ENCODE measurements around the gene BATF. TPM values are rescaled to one million over a fixed set of nuclear protein-coding genes. Genes with fewer than 3 reads are reported as not detected.

The BATF gene
- total RNA-seq, 2 donors from 2014 or later: 2.0 to 2.5 TPM

GRCh38 chr14:75523771-75524171 lies 1.5 kb downstream of the BATF start:
- intact Hi-C loops (cut with DNase I): no loop called here
- DNase-seq (ENCODE audit: low spot score): no peak

- DNase-seq (ENCODE audit: low spot score): no peak
- intact Hi-C loops (cut with DNase I): no loop called here
Measured at GRCh38 chr14:75525969-75526368, 3.7 kb downstream of the BATF start.

- intact Hi-C loops (cut with DNase I): no loop called here
- no peak for DNase-seq (ENCODE audit: low spot score)
Measured at GRCh38 chr14:75527449-75528163, 5.3 kb downstream of the BATF start.

GRCh38 chr14:75531256-75531655 lies 9.0 kb downstream of the BATF start:
- intact Hi-C loops (cut with DNase I): no loop called here
- DNase-seq (ENCODE audit: low spot score): no peak

GRCh38 chr14:75531660-75532317 lies 9.5 kb downstream of the BATF start:
- intact Hi-C loops (cut with DNase I): no loop called here
- no peak for DNase-seq (ENCODE audit: low spot score)

GRCh38 chr14:75533791-75534555 lies 11.7 kb downstream of the BATF start:
- intact Hi-C loops (cut with DNase I): no loop called here
- no peak for DNase-seq (ENCODE audit: low spot score)

GRCh38 chr14:75535164-75535898 lies 13.1 kb downstream of the BATF start:
- DNase-seq (ENCODE audit: low spot score): no peak
- intact Hi-C loops (cut with DNase I): no loop called here

- intact Hi-C loops (cut with DNase I): no loop called here
- DNase-seq (ENCODE audit: low spot score): no peak
Measured at GRCh38 chr14:75537071-75537470, 14.8 kb downstream of the BATF start.

GRCh38 chr14:75539162-75539560 lies 16.9 kb downstream of the BATF start:
- no peak for DNase-seq (ENCODE audit: low spot score)
- intact Hi-C loops (cut with DNase I): no loop called here

GRCh38 chr14:75539561-75540478 lies 17.6 kb downstream of the BATF start:
- no peak for DNase-seq (ENCODE audit: low spot score)
- intact Hi-C loops (cut with DNase I): no loop called here

GRCh38 chr14:75540479-75540851 lies 18.2 kb downstream of the BATF start:
- intact Hi-C loops (cut with DNase I): no loop called here
- no peak for DNase-seq (ENCODE audit: low spot score)

GRCh38 chr14:75542588-75543091 lies 20.4 kb downstream of the BATF start:
- peak; percentile 96 for DNase-seq (ENCODE audit: low spot score)
- intact Hi-C loops (cut with DNase I): no loop called here

- intact Hi-C loops (cut with DNase I): no loop called here
- no peak for DNase-seq (ENCODE audit: low spot score)
Measured at GRCh38 chr14:75543253-75543652, 21.0 kb downstream of the BATF start.

- intact Hi-C loops (cut with DNase I): no loop called here
- no peak for DNase-seq (ENCODE audit: low spot score)
Measured at GRCh38 chr14:75543786-75544185, 21.5 kb downstream of the BATF start.

GRCh38 chr14:75545907-75546306 lies 23.6 kb downstream of the BATF start:
- no peak for DNase-seq (ENCODE audit: low spot score)
- intact Hi-C loops (cut with DNase I): no loop called here

GRCh38 chr14:75547552-75548250 lies 25.4 kb downstream of the BATF start:
- intact Hi-C loops (cut with DNase I): no loop called here
- no peak for DNase-seq (ENCODE audit: low spot score)

GRCh38 chr14:75548544-75548943 lies 26.3 kb downstream of the BATF start:
- intact Hi-C loops (cut with DNase I): no loop called here
- no peak for DNase-seq (ENCODE audit: low spot score)

GRCh38 chr14:75549169-75549568 lies 26.9 kb downstream of the BATF start:
- DNase-seq (ENCODE audit: low spot score): no peak
- intact Hi-C loops (cut with DNase I): no loop called here

Data from posterior vena cava (tissue), 2 donors.